Stomach (tissue), 9 donors: ENCODE results near the gene ACBD4. TPM values are rescaled to one million over a fixed set of nuclear protein-coding genes. Genes with fewer than 3 reads are reported as not detected.

ENCODE experiments used
- DNase-seq, 2 donors: peaks; one replicate each; pipeline versions ENCODE4 v3.0.0 to v3.0.0-alpha.2; 2013 to 2019
- H3K27ac ChIP-seq, 5 donors: fragments of 200-600 bp in 4 of 5; sonication (generic) in 4 of 5; one replicate each; pipeline ENCODE4 v1.5.1; 2013 to 2019; ENCODE audit warnings: mild to moderate bottlenecking in 1 of 5, moderate library complexity in 1 of 5
- H3K27me3 ChIP-seq, 3 donors: fragments of 200-600 bp; sonication (generic); one replicate each; pipeline ENCODE4 v1.5.1; 2017 to 2019; ENCODE audit warnings: mixed run types in 1 of 3
- H3K36me3 ChIP-seq, 4 donors: fragments of 200-600 bp; sonication (generic); 1 replicate in 3 of 4; 2 replicates in 1 of 4; pipeline ENCODE4 v1.5.1; 2016 to 2019
- H3K4me1 ChIP-seq, 4 donors: fragments of 200-600 bp; sonication (generic); one replicate each; pipeline ENCODE4 v1.5.1; 2016 to 2019
- H3K4me3 ChIP-seq, 4 donors: fragments of 200-600 bp; sonication (generic) in 3 of 4; one replicate each; pipeline ENCODE4 v1.5.1; 2016 to 2019; ENCODE audit warnings: mild to moderate bottlenecking in 1 of 4
- H3K9me3 ChIP-seq, 4 donors: fragments of 200-600 bp; sonication (generic); one replicate each; pipeline ENCODE4 v1.5.1; 2016 to 2019
- CTCF ChIP-seq, 7 experiments: fragments of 450-650 bp in 4 of 7; fragments of 200-600 bp in 3 of 7; sonication (generic) in 3 of 7; IDR thresholded peaks; one replicate each; pipeline ENCODE4 v1.5.1; 2016 to 2019; ENCODE audit warnings: antibody characterized with exemption in 7 of 7, control low read depth in 2 of 7, mild to moderate bottlenecking in 1 of 7
- EP300 ChIP-seq: sonication (generic); formaldehyde crosslinking; IDR thresholded peaks from one replicate; pipeline ENCODE4 v1.6.1; 2017; ENCODE audit warnings: antibody characterized with exemption
- POLR2A ChIP-seq, 4 donors: fragments of 450-650 bp; IDR thresholded peaks; one replicate each; pipeline ENCODE4 v1.6.1; 2016; ENCODE audit warnings: antibody characterized with exemption in 4 of 4, control low read depth in 2 of 4, mild to moderate bottlenecking in 1 of 4, moderate library complexity in 1 of 4
- POLR2AphosphoS5 ChIP-seq, 3 donors: sonication (generic); formaldehyde crosslinking; IDR thresholded peaks; one replicate each; pipeline ENCODE4 v1.6.1; 2016; ENCODE audit warnings: antibody characterized with exemption in 3 of 3
- WGBS, 5 donors: extraction: QIAGEN DNeasy Blood & Tissue Kit in 3 of 5; methylation state at CpG; one replicate each; pipeline versions ENCODE4 v1.1.5 to v1.1.7; 2013 to 2018; 5-methylcytosine and 5-hydroxymethylcytosine counted together
- intact Hi-C: fragments of 100-400 bp; cut with DNase I; formaldehyde crosslinking; loops from one replicate; pipeline ENCODE4 v1.15.1; 2023; ENCODE audit warnings: low total_unique reads
- polyA plus RNA-seq, 3 donors: library from polyadenylated mRNA; stranded (reverse); fragments of 200-250 nt; gene quantifications; one replicate each; pipeline ENCODE4 v1.2.3, GENCODE V29; 2013
- total RNA-seq, 5 donors: library from RNA; depleted of rRNA; stranded (reverse); fragments of >200 nt; gene quantifications; one replicate each; pipeline versions ENCODE4 v1.1.0 to v1.2.3, GENCODE V29; 2014 to 2016
- donor health status: healthy with polysubstance abuse.
- donor health status: Bipolar disorder and iron deficiency.
- donor health status: healthy.

ACBD4 gene
- total and polyA plus RNA-seq, 8 donors = 4.6 to 24.6 (median 17.1) TPM

- no peak for DNase-seq
- H3K4me1 ChIP-seq = peaks cover 14 to 41% (median 33%) of the 10 kb centered on the region in 4 donors
- H3K9me3 ChIP-seq = no peaks in the 10 kb centered on the region
- peaks cover 0 to 22% (median 10%) of the 10 kb centered on the region in 4 donors for H3K36me3 ChIP-seq
- no peaks in the 10 kb centered on the region for H3K27me3 ChIP-seq
- intact Hi-C loops = loop anchor here (5.0 kb wide), 1 partner anchor 60 kb away; no protein-coding TSS in a partner anchor
- H3K4me3 ChIP-seq = peak overlapping the region in 1 of 4 donors; percentile 61
- 76 to 83% (median 80%) methylated on average over 9 to 12 of the region's 12 CpGs for WGBS, 5 donors
- no peak for TF ChIP-seq POLR2AphosphoS5 (IDR thresholded peaks at IDR 0.05)
- no peak for TF ChIP-seq CTCF (IDR thresholded peaks at IDR 0.05)
- no peak for TF ChIP-seq POLR2A (IDR thresholded peaks at IDR 0.05)
- no peak for TF ChIP-seq EP300
- H3K27ac ChIP-seq = peak overlapping the region in 1 of 5 donors; percentile 93
These were observed 1.5 kb downstream of the ACBD4 start for GRCh38 chr17:45136846-45137560.

GRCh38 chr17:45137561-45138305 is 2.2 kb downstream of the ACBD4 start:
- Histone ChIP-seq H3K36me3 (peaks cover 0 to 22% (median 10%) of the 10 kb centered on the region in 4 donors), H3K27me3 (no peaks in the 10 kb centered on the region), H3K4me1 (peaks cover 14 to 36% (median 32%) of the 10 kb centered on the region in 4 donors), H3K9me3 (no peaks in the 10 kb centered on the region), H3K4me3 (no peak overlapping the region), H3K27ac (no peak overlapping the region)
- TF ChIP-seq POLR2AphosphoS5 (IDR thresholded peaks at IDR 0.05) (no peak), EP300 (no peak), POLR2A (IDR thresholded peaks at IDR 0.05) (no peak), CTCF (IDR thresholded peaks at IDR 0.05) (no peak)
- WGBS, 5 donors = 63 to 76% (median 67%) methylated on average over 11 of the region's 11 CpGs
- DNase-seq = no peak
- intact Hi-C loops = loop anchor here (5.0 kb wide), 1 partner anchor 60 kb away; no protein-coding TSS in a partner anchor

- 82 to 90% (median 89%) methylated on average over 14 of the region's 14 CpGs for WGBS, 5 donors
- H3K4me1 ChIP-seq = peaks cover 21 to 43% (median 38%) of the 10 kb centered on the region in 4 donors
- no peaks in the 10 kb centered on the region for H3K27me3 ChIP-seq
- peak in 1 of 2 donors; percentile 3 for DNase-seq
- intact Hi-C loops = loop anchor here (5.0 kb wide), 1 partner anchor 58 kb away; no protein-coding TSS in a partner anchor
- H3K27ac ChIP-seq = no peak overlapping the region
- H3K36me3 ChIP-seq = peaks cover 0 to 22% (median 10%) of the 10 kb centered on the region in 4 donors
- no peaks in the 10 kb centered on the region for H3K9me3 ChIP-seq
- TF ChIP-seq CTCF (IDR thresholded peaks at IDR 0.05) = no peak
- no peak for TF ChIP-seq EP300
- TF ChIP-seq POLR2A (IDR thresholded peaks at IDR 0.05) = no peak
- no peak for TF ChIP-seq POLR2AphosphoS5 (IDR thresholded peaks at IDR 0.05)
- H3K4me3 ChIP-seq = no peak overlapping the region
These were observed 3.5 kb downstream of the ACBD4 start for GRCh38 chr17:45138911-45139532.

- peaks cover 26 to 48% (median 42%) of the 10 kb centered on the region in 4 donors for H3K4me1 ChIP-seq
- DNase-seq = no peak
- WGBS, 5 donors = 78 to 87% (median 83%) methylated on average over 4 of the region's 4 CpGs
- H3K36me3 ChIP-seq = peaks cover 0 to 22% (median 10%) of the 10 kb centered on the region in 4 donors
- no peak overlapping the region for H3K4me3 ChIP-seq
- TF ChIP-seq CTCF (IDR thresholded peaks at IDR 0.05) = no peak
- TF ChIP-seq POLR2AphosphoS5 (IDR thresholded peaks at IDR 0.05) = no peak
- TF ChIP-seq POLR2A (IDR thresholded peaks at IDR 0.05) = no peak
- TF ChIP-seq EP300 = no peak
- intact Hi-C loops = loop anchor here (5.0 kb wide), 1 partner anchor 58 kb away; no protein-coding TSS in a partner anchor
- no peaks in the 10 kb centered on the region for H3K9me3 ChIP-seq
- no peaks in the 10 kb centered on the region for H3K27me3 ChIP-seq
- H3K27ac ChIP-seq = no peak overlapping the region
These were observed 4.0 kb downstream of the ACBD4 start for GRCh38 chr17:45139533-45139920.
